NCI-H82 treated with DMSO at 0.1 percent for 48 hours (cell line): ENCODE measurements around the gene EDRF1.

Source experiments
- DNase-seq: peaks from one replicate; lab custom pipeline; 2025; ENCODE audit not compliant: unreplicated experiment; lab: John Stamatoyannopoulos, UW

Gene EDRF1

GRCh38 chr10:125783957-125784356 is 64.4 kb downstream of the EDRF1 start:
- DNase-seq: no peak

GRCh38 chr10:125785791-125786190 is 66.3 kb downstream of the EDRF1 start:
- no peak for DNase-seq

GRCh38 chr10:125788156-125789034 is 68.9 kb downstream of the EDRF1 start:
- no peak for DNase-seq

GRCh38 chr10:125792342-125793300 is 73.1 kb downstream of the EDRF1 start:
- no peak for DNase-seq

GRCh38 chr10:125795128-125795527 is 75.6 kb downstream of the EDRF1 start:
- no peak for DNase-seq

GRCh38 chr10:125795637-125796190 is 76.2 kb downstream of the EDRF1 start:
- DNase-seq: no peak

- DNase-seq: no peak
These were observed 77.9 kb downstream of the EDRF1 start for GRCh38 chr10:125797424-125797823.

GRCh38 chr10:125797994-125798662 is 78.6 kb downstream of the EDRF1 start:
- no peak for DNase-seq

- no peak for DNase-seq
These were observed 80.1 kb downstream of the EDRF1 start for GRCh38 chr10:125799451-125800182.

- no peak for DNase-seq
These were observed 82.1 kb downstream of the EDRF1 start for GRCh38 chr10:125801574-125801973.

GRCh38 chr10:125802131-125802530 is 82.6 kb downstream of the EDRF1 start:
- DNase-seq: no peak

- no peak for DNase-seq
These were observed 83.2 kb downstream of the EDRF1 start for GRCh38 chr10:125802739-125803138.

GRCh38 chr10:125808047-125808446 is 88.5 kb downstream of the EDRF1 start:
- no peak for DNase-seq

- peak; percentile 88 for DNase-seq
These were observed 91.7 kb downstream of the EDRF1 start for GRCh38 chr10:125811251-125811650.

GRCh38 chr10:125812128-125812750 is 92.7 kb downstream of the EDRF1 start:
- no peak for DNase-seq
